Ecto neural progenitor cell (in vitro differentiated cells): ENCODE results near the gene SERAC1.

Source experiments
- DNase-seq: peaks from one replicate; pipeline ENCODE4 v3.0.0-alpha.2; 2018; ENCODE audit warnings: low spot score

The SERAC1 gene

GRCh38 chr6:158076548-158076947 is 91.5 kb downstream of the SERAC1 start:
- no peak for DNase-seq

- no peak for DNase-seq
Observed at GRCh38 chr6:158073776-158074175, 94.3 kb downstream of the SERAC1 start.

- peak; percentile 75 for DNase-seq
Observed at GRCh38 chr6:158072083-158072721, 95.9 kb downstream of the SERAC1 start.

GRCh38 chr6:158071121-158072082 is 96.7 kb downstream of the SERAC1 start:
- DNase-seq = no peak

- no peak for DNase-seq
Observed at GRCh38 chr6:158070513-158070912, 97.5 kb downstream of the SERAC1 start.

GRCh38 chr6:158069800-158070195 is 98.3 kb downstream of the SERAC1 start:
- no peak for DNase-seq

- no peak for DNase-seq
Observed at GRCh38 chr6:158068893-158069799, 98.9 kb downstream of the SERAC1 start.

- DNase-seq = no peak
Observed at GRCh38 chr6:158068156-158068892, 99.7 kb downstream of the SERAC1 start.

- no peak for DNase-seq
Observed at GRCh38 chr6:158067436-158068015, 100.5 kb downstream of the SERAC1 start.

- no peak for DNase-seq
Observed at GRCh38 chr6:158066136-158066781, 101.8 kb downstream of the SERAC1 start.

GRCh38 chr6:158064725-158065251 is 103.3 kb downstream of the SERAC1 start:
- no peak for DNase-seq

- no peak for DNase-seq
Observed at GRCh38 chr6:158063736-158064135, 104.3 kb downstream of the SERAC1 start.

GRCh38 chr6:158061709-158062461 is 106.2 kb downstream of the SERAC1 start:
- DNase-seq = no peak

- DNase-seq = no peak
Observed at GRCh38 chr6:158061361-158061708, 106.7 kb downstream of the SERAC1 start.

- no peak for DNase-seq
Observed at GRCh38 chr6:158060455-158061360, 107.4 kb downstream of the SERAC1 start.
